Measurements from ENCODE around the gene LPAR1. TPM values are rescaled to one million over a fixed set of nuclear protein-coding genes. Genes with fewer than 3 reads are reported as not detected.

The LPAR1 gene
- total and polyA plus RNA-seq, 2 of the 8 experiments (the other 6 are each of a cell fraction or from before 2014, with no cell fraction given): 3.4 to 5.1 TPM

- TF ChIP-seq SP2 (IDR thresholded peaks at IDR 0.05; ENCODE audit: low read length) (no peak), MAFK (IDR thresholded peaks at IDR 0.05; ENCODE audit: low read depth, low read length) (no peak), TCF12 (IDR thresholded peaks at IDR 0.05; ENCODE audit: low read depth, low read length) (no peak), HDAC2 (IDR thresholded peaks at IDR 0.05; ENCODE audit: borderline replicate concordance in 1 of 2, low read depth in 2 of 2, low read length in 2 of 2) (no peak), FOSL1 (IDR thresholded peaks at IDR 0.05; ENCODE audit: insufficient read depth, low read depth, low read length) (no peak), SIRT6 (IDR thresholded peaks at IDR 0.05; ENCODE audit: low read length) (no peak), MAX (IDR thresholded peaks at IDR 0.05) (no peak), HDAC6 (IDR thresholded peaks at IDR 0.05; ENCODE audit: low read depth, low read length) (no peak)
Measured at GRCh38 chr9:110952540-110952859, 85.8 kb downstream of the LPAR1 start (continued).
